ENCODE results near the gene ADAMTS5.

DNA sequence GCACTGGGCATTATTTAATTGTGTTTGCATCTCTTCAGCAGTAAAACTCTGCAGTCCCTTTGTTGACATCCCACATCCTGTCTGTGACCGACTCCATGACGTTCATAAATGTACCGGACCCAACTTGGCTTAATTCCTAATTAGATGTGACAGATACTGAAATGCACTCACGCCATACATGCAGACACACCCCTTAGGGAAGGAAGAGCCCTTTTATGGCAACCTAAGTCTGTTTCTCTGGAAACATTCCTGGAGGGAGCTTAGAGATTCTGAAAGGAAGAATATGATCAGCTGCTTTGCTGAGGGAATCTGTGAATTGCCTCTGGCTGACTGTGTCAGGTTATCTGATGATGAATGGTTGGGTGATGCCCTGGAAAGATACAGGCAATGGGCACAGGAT, 33.4 kb downstream of the ADAMTS5 start:
- TF ChIP-seq POLR2A (IDR thresholded peaks at IDR 0.05): no peak
- TF ChIP-seq CTCF (IDR thresholded peaks at IDR 0.05): no peak
- no peak for TF ChIP-seq EP300 (IDR thresholded peaks at IDR 0.05)

All from upper lobe of left lung (tissue), 4 donors.